ENCODE measurements around the gene PRKCA.

- TF ChIP-seq EZH2phosphoT487 (IDR thresholded peaks at IDR 0.05; ENCODE audit: borderline replicate concordance) (no peak), CTCF (conservative IDR thresholded peaks at IDR 0.05; ENCODE audit: low read length) (no peak)
Observed at GRCh38 chr17:66430846-66431795, 128.7 kb downstream of the PRKCA start.
